Left ventricle myocardium inferior (tissue), 1 donor: ENCODE measurements around the gene THUMPD3. TPM values are rescaled to one million over a fixed set of nuclear protein-coding genes. Genes with fewer than 3 reads are reported as not detected.
A peak's percentile ranks its signal among the peaks of the same experiment; 100 is the strongest.

Source experiments
- DNase-seq: peaks from one replicate; pipeline ENCODE4 v3.0.0-alpha.2; 2020
- H3K27ac ChIP-seq: fragments of 200-600 bp; replicated peaks from 2 replicates; pipeline ENCODE4 v1.8.0; 2021
- H3K27me3 ChIP-seq: fragments of 200-600 bp; 2 replicates; pipeline ENCODE4 v1.8.0; 2021; ENCODE audit warnings: low read depth
- H3K36me3 ChIP-seq: fragments of 200-600 bp; 2 replicates; pipeline ENCODE4 v1.8.0; 2021
- H3K4me1 ChIP-seq: fragments of 200-600 bp; 2 replicates; pipeline ENCODE4 v1.8.0; 2021
- H3K4me3 ChIP-seq: fragments of 200-600 bp; 2 replicates; pipeline ENCODE4 v1.8.0; 2021; ENCODE audit warnings: mild to moderate bottlenecking, moderate library complexity
- H3K9me3 ChIP-seq: fragments of 200-600 bp; replicated peaks from 2 replicates; pipeline ENCODE4 v1.8.0; 2021
- intact Hi-C: fragments of 100-400 bp; cut with micrococcal nuclease; formaldehyde crosslinking; loops from one replicate; pipeline ENCODE4 v1.11.0; 2022
- total RNA-seq: library from RNA; stranded (reverse); fragmentation: NEBNext Ultra II Directional; extraction: Animal tissue kit (Norgen Biotek cat#: 25700); gene quantifications from one replicate; pipeline ENCODE4 v1.2.1, GENCODE V29; 2021
- TF ChIP-seq, protein P1 (sequence below): fragments of 200-600 bp; IDR thresholded peaks from 2 replicates; pipeline ENCODE4 v1.8.0; 2021; ENCODE audit warnings: antibody characterized with exemption, mild to moderate bottlenecking, borderline replicate concordance
- donor health status: DM: no; HTN: yes; CAD: no; lungs with severe emphysema.

THUMPD3 gene
- total RNA-seq, 1 donor from 2014 or later = 57.4 TPM

DNA sequence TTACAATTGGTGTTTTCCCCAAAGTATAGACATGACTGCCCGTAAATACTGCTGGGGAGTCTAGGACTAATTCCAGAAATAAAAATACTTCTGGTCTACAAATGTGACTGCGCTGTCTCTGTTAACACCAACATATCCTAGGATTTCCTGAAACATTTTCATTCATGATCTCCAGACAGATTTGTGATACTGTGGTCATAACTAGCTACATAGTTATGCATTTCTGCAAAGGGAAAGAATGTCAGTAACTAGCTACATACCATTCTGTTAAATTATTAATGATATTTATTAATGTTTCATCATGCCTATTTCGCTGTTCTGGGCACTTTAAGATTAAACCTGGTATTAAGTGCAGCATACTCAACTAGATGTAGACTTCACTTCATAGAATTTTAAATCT lies 67.9 kb downstream of the THUMPD3 start:
- H3K4me3 ChIP-seq = no peak overlapping the region
- no peak overlapping the region for H3K27ac ChIP-seq
- H3K27me3 ChIP-seq = no peaks in the 10 kb centered on the region
- intact Hi-C loops = loop anchor here (5.0 kb wide), 1 partner anchor 38 kb away; no protein-coding TSS in a partner anchor
- H3K9me3 ChIP-seq = no peaks in the 10 kb centered on the region
- TF ChIP-seq, protein P1, sequence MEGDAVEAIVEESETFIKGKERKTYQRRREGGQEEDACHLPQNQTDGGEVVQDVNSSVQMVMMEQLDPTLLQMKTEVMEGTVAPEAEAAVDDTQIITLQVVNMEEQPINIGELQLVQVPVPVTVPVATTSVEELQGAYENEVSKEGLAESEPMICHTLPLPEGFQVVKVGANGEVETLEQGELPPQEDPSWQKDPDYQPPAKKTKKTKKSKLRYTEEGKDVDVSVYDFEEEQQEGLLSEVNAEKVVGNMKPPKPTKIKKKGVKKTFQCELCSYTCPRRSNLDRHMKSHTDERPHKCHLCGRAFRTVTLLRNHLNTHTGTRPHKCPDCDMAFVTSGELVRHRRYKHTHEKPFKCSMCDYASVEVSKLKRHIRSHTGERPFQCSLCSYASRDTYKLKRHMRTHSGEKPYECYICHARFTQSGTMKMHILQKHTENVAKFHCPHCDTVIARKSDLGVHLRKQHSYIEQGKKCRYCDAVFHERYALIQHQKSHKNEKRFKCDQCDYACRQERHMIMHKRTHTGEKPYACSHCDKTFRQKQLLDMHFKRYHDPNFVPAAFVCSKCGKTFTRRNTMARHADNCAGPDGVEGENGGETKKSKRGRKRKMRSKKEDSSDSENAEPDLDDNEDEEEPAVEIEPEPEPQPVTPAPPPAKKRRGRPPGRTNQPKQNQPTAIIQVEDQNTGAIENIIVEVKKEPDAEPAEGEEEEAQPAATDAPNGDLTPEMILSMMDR = no peak
- H3K36me3 ChIP-seq = peaks cover 95% of the 10 kb centered on the region
- DNase-seq = no peak
- H3K4me1 ChIP-seq = peaks cover 32% of the 10 kb centered on the region

DNA sequence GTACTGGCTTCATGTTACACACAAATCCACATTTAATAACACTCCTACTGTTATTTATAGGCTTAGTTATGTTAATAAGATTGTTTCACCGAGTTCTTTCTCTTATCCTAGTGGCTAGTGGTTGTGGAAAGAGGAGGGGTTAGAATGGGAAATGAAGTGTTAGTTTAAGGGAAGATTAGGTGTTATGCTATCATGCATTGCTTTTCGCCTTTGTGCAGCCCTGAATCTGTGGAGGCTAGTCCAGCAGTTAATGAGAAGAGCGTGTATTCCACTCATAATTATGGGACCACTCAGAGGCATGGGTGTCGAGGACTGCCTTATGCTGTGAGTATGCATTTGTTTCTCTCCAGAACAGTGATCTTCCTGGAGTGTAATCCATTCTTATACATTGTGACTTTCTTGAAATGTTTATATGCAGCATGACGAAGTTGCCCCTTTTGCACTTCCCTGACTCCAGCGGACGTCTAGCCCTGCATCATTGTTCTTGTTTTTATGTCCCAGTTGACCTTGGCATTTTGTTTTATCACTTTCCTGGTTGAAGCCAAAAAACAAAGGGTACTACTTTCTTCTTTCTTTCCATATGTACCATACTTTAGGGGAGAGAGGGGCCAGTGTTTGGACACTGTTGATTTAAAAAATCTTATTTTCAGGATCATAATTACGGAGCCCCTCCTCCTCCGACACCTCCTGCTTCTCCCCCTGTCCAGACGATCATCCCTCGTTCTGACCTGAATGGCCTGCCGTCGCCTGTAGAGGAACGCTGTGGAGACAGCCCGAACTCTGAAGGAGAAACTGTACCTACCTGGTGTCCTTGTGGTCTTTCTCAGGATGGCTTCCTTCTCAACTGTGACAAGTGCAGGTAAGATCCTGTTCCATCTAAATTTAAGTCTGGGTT lies 71.0 kb downstream of the THUMPD3 start:
- peak overlapping the region; percentile 35 for H3K27ac ChIP-seq
- intact Hi-C loops = loop anchor here (5.0 kb wide), 1 partner anchor 42 kb away; no protein-coding TSS in a partner anchor
- peaks cover 100% of the 10 kb centered on the region for H3K36me3 ChIP-seq
- TF ChIP-seq, protein P1 = no peak
- no peaks in the 10 kb centered on the region for H3K9me3 ChIP-seq
- DNase-seq = no peak
- no peak overlapping the region for H3K4me3 ChIP-seq
- no peaks in the 10 kb centered on the region for H3K27me3 ChIP-seq
- H3K4me1 ChIP-seq = peaks cover 28% of the 10 kb centered on the region

DNA sequence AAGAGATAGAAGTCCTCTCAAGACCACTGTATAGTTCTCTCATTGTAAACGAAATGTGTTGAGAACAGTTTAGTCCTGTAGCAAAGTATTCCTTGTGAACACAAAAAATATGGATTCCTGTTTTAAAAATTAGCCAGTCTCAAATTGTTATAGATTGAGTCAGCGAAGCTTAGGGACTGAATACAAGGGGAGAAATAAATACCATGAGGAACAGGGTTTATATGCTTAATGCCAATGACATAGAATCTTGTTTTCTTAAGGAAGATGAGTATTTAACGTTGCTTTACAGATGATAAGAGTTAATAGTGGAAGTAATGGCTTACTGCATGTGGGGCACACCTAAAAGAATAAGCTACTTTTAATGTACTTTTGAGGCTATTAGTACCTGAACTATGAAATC lies 72.5 kb downstream of the THUMPD3 start:
- TF ChIP-seq, protein P1 = no peak
- H3K9me3 ChIP-seq = no peaks in the 10 kb centered on the region
- intact Hi-C loops = no loop called here

More for the DNA sequence above, 72.5 kb downstream of the THUMPD3 start:
- Histone ChIP-seq H3K27ac (no peak overlapping the region), H3K36me3 (peaks cover 100% of the 10 kb centered on the region), H3K4me3 (no peak overlapping the region), H3K27me3 (no peaks in the 10 kb centered on the region), H3K4me1 (peaks cover 38% of the 10 kb centered on the region)
- DNase-seq = no peak

Other genes starting within 250 kb of the THUMPD3 start
- gene SRGAP3, start 113.4 kb upstream of the THUMPD3 start, total RNA-seq = 10.3 TPM
- 49.9 TPM for gene SETD5, start 34.6 kb downstream of the THUMPD3 start, total RNA-seq
- not detected for gene LHFPL4, start 190.8 kb downstream of the THUMPD3 start, total RNA-seq